Activated CD8-positive, alpha-beta memory T cell treated with anti-CD3 and anti-CD28 coated beads, Interleukin-2, amount 50 U/mL, for 1 hour (primary cell): ENCODE results near the gene COQ8B.
"Not testable (repeated sequence)": the region's sequence is repeated elsewhere in the genome, so short reads cannot be mapped to it uniquely, and the experiment has no call there.

Experiments used
- DNase-seq: peaks from one replicate; pipeline ENCODE4 v3.0.0-alpha.2; 2020; ENCODE audit errors: extremely low read depth

COQ8B gene

GRCh38 chr19:40668991-40669614 lies 47.6 kb downstream of the COQ8B start:
- DNase-seq, result no peak

- no peak for DNase-seq
Measured at GRCh38 chr19:40667602-40668001, 49.1 kb downstream of the COQ8B start.

- no peak for DNase-seq
Measured at GRCh38 chr19:40666803-40667438, 49.8 kb downstream of the COQ8B start.

GRCh38 chr19:40663695-40664692 lies 52.7 kb downstream of the COQ8B start:
- no peak for DNase-seq

GRCh38 chr19:40662925-40663694 lies 53.6 kb downstream of the COQ8B start:
- DNase-seq, result peak; percentile 74

GRCh38 chr19:40661616-40662015 lies 55.1 kb downstream of the COQ8B start:
- no peak for DNase-seq

GRCh38 chr19:40659566-40659965 lies 57.1 kb downstream of the COQ8B start:
- DNase-seq, result no peak

- DNase-seq, result no peak
Measured at GRCh38 chr19:40659116-40659515, 57.6 kb downstream of the COQ8B start.

GRCh38 chr19:40658031-40658430 lies 58.7 kb downstream of the COQ8B start:
- no peak for DNase-seq

- not testable (repeated sequence) for DNase-seq
Measured at GRCh38 chr19:40655684-40656083, 61.0 kb downstream of the COQ8B start.

GRCh38 chr19:40652303-40652702 lies 64.4 kb downstream of the COQ8B start:
- not testable (repeated sequence) for DNase-seq

GRCh38 chr19:40650749-40651305 lies 65.9 kb downstream of the COQ8B start:
- DNase-seq, result no peak

- not testable (repeated sequence) for DNase-seq
Measured at GRCh38 chr19:40649903-40650675, 66.6 kb downstream of the COQ8B start.

GRCh38 chr19:40646743-40647254 lies 69.9 kb downstream of the COQ8B start:
- DNase-seq, result no peak

- no peak for DNase-seq
Measured at GRCh38 chr19:40642757-40643305, 73.9 kb downstream of the COQ8B start.

GRCh38 chr19:40642051-40642706 lies 74.5 kb downstream of the COQ8B start:
- DNase-seq, result no peak
